Dermis blood vessel endothelial cell (primary cell): ENCODE results near the gene STPG2. TPM values are rescaled to one million over a fixed set of nuclear protein-coding genes. Genes with fewer than 3 reads are reported as not detected.
"Not testable (repeated sequence)": the region's sequence is repeated elsewhere in the genome, so short reads cannot be mapped to it uniquely, and the experiment has no call there.

Source experiments
- DNase-seq: peaks from one replicate; pipeline ENCODE4 v3.0.0; 2010
- total RNA-seq: library from RNA; depleted of rRNA; stranded (reverse); fragments of >200 nt; gene quantifications from 2 replicates; pipeline ENCODE4 v1.2.3, GENCODE V29; 2014

Gene STPG2
- total RNA-seq, 1 donor from 2014 or later: 0.17 TPM

- DNase-seq: no peak
Measured at GRCh38 chr4:97624204-97624603, 519.1 kb downstream of the STPG2 start.

DNA sequence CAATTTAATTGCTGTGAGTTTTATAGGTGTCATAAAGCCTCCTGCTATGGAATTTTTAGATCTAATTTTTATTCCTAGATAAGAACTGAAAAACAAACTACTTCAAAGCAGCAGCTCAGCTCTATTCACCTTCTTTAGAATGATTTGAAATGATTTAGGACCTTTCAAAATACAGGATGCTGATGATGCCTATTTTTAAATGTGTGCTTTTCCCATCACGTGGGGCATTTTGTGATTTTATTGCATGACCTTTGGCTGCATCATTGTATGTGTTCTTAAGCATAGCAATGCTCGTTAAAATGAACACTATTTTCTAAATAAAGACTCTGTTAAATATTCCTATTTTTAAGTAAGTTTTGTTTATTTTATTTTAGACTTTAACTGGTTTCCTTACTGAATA, 537.3 kb downstream of the STPG2 start:
- DNase-seq: no peak

GRCh38 chr4:97593248-97593647, 550.0 kb downstream of the STPG2 start:
- no peak for DNase-seq

GRCh38 chr4:97590266-97590665, 553.0 kb downstream of the STPG2 start:
- no peak for DNase-seq

DNA sequence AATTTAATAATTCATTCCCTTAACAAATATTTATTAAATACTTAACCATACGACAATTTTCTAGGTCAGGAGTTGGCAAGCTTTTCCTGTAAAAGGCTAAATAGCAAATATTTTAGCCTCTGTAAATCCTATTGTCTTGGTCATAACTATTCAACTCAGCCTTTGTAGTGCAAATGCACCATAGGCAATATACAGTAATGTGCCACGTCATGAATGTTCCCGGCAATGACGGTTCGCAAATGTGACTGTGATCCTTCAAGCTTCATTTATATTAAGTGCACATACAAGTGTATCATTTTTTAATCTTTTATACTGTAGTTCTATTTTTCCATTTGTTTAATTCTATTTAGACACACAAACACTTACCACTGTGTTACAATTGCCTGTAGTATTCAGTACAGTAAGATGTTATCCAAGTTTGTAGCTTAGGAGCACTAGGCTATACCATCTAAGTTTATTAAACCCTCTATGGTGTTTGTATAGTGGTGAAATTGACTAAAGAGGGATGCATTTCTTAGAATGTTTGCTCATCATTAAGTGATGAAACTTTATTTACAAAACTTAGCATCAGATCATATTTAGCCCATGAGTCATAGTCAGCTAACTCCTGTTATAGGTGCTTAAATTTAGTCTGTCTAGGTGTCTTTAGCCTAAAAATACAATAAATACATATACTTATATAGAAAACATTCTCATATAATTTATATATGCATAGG, 553.6 kb downstream of the STPG2 start:
- no peak for DNase-seq

- DNase-seq: no peak
Measured at GRCh38 chr4:97587912-97588311, 555.4 kb downstream of the STPG2 start.

DNA sequence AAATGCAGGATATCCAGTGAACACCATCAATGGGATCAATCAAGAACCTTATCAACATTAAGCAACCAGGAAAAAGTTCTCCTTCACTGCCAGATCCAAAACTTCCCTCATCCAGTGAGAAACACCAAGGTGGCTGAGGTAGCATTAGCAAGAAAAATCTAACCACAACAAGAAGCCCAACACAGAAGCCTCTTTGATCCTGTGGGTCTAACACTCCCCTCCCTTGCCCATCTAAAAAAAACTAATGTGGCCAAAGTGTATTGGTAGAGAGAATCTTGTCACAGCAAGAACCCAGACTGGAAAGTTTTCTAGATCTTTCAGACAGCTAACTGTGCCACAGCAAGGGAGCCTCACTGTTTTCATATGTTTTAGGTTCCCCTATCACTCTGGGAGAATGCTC, 558.0 kb downstream of the STPG2 start:
- no peak for DNase-seq

DNA sequence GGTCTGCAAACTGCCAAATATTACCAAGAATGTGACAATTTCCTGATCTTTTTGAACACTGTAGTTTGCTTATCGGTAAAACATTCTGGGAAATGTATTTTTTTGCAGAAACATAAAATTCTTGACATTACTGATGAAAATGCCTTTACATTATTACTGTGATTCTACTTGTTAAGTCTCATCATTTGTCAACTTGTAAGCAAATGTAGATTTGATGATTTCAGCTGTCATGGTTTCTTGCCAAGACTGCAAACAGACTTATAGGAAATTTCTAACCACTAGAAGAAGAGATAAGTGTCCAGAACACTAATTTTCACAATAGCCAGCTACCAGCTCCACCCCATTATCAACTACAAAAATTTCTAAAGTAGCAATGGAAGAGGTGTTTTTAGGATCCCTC, 560.4 kb downstream of the STPG2 start:
- DNase-seq: no peak

GRCh38 chr4:97577004-97577403, 566.3 kb downstream of the STPG2 start:
- DNase-seq: no peak

DNA sequence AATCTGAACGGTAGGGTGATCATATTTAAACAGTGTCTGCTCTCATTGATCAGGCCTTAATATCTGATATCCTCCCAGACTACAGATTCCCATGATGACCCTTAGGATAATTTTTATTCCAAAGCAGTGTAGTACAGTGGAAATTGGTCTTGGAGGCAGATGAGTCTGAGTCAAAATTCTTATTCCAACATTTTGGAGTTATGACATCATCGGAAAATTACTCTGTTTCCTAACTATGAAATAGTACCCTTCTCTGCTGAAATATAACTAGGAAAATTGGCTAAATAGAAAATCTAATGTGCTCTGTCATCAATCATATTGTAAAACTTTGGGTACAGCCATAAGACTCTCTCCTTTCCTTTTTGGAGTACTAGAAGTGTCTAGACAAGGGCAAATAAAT, 583.3 kb downstream of the STPG2 start:
- DNase-seq: no peak

- DNase-seq: no peak
Measured at GRCh38 chr4:97558204-97558778, 585.0 kb downstream of the STPG2 start.

DNA sequence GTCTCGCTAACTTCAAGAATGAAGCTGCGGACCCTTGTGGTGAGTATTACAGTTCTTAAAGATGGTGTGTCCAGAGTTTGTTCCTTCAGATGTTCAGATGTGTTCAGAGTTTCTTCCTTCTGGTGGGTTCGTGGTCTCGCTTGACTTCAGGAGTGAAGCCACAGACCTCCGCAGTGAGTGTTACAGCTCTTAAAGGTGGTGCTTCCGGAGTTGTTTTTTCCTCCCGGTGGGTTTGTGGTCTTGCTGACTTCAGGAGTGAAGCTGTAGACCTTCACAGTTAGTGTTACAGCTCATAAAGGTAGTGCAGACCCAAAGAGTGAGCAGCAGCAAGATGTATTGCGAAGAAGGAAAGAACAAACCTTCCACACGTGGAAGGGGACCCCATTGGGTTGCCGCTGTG, 592.6 kb downstream of the STPG2 start:
- not testable (repeated sequence) for DNase-seq

DNA sequence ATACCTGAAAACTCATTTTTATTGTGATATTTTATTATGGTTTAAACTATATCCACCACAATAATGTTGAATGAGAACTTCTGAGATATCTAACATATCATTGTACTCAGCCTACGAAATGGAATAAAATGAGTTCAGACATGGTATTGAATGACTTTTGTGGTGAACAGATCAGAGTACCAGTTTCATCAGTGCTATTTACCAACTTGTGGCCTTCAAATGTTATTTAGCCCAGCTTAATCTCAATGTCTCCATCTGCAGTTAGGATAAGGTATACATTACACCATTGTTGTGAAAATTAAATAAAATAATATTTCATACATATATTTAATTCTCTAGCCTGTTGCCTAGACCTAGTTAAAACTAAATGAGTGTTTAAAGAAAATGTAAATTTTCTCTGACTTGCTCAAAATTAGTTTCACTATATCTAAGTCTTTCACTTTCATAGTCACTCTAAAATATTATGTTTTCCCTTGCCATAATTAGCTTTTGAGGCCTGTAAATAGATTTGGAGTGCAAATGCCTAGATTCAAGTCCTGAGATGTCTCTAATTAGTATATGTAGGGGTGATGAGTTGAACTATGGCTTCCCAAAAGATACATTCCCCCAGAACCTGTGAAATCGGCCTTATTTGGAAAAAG, 594.2 kb downstream of the STPG2 start:
- no peak for DNase-seq

- no peak for DNase-seq
Measured at GRCh38 chr4:97548186-97548585, 595.1 kb downstream of the STPG2 start.

- DNase-seq: no peak
Measured at GRCh38 chr4:97531351-97531750, 611.9 kb downstream of the STPG2 start.

GRCh38 chr4:97530676-97531075, 612.6 kb downstream of the STPG2 start:
- no peak for DNase-seq

DNA sequence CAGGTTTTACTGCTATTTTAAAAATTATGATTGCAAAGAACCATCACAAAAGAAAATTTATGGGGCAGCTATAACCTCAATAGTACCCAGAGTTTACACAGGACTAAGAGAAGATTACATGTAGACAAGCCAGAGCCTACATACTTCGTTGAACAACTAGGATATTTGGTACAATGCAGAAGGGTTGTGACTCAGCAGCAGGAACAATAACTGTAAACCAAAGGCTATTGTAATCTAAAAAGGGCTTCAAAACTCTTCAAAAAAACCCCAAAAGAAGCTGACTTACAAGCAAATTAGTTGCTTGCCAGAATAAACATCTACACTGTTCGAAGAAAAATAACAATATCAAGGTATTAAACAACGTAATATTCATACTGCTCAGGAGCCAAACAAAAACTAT, 618.0 kb downstream of the STPG2 start:
- no peak for DNase-seq

- no peak for DNase-seq
Measured at GRCh38 chr4:97517939-97518338, 625.3 kb downstream of the STPG2 start.

GRCh38 chr4:97513917-97514316, 629.4 kb downstream of the STPG2 start:
- no peak for DNase-seq

Other genes starting within 250 kb of the STPG2 start
- 62.3 and 70.5 TPM in 2 replicates for gene RAP1GDS1, start 117.9 kb upstream of the STPG2 start, total RNA-seq